H1 (cell line): Measurements from ENCODE around the gene LDLRAD4. TPM values are rescaled to one million over a fixed set of nuclear protein-coding genes. Genes with fewer than 3 reads are reported as not detected.

Experiments
- CHD7 ChIP-seq: fragments of 300-600 bp; sonication (generic); IDR thresholded peaks from 2 replicates; pipeline ENCODE4 v1.7.1; 2012; ENCODE audit warnings: low read length, moderate library complexity, mild to moderate bottlenecking, inconsistent platforms; ENCODE audit not compliant: insufficient replicate concordance
- GABPA ChIP-seq: IDR thresholded peaks from 2 replicates; pipeline ENCODE4 v1.6.1; 2011; ENCODE audit warnings: mild to moderate bottlenecking, low read length, moderate library complexity, borderline replicate concordance; ENCODE audit not compliant: insufficient read depth
- KDM5A ChIP-seq: fragments of 200-600 bp; IDR thresholded peaks from 2 replicates; pipeline ENCODE4 v1.7.1; 2012; ENCODE audit warnings: mild to moderate bottlenecking, low read length, inconsistent platforms, mixed read lengths
- RAD21 ChIP-seq, 2 experiments: IDR thresholded peaks in 1 of 2; conservative IDR thresholded peaks in 1 of 2; 2 replicates each; pipeline ENCODE4 v1.6.1; 2011; ENCODE audit warnings: low read depth in 2 of 2, low read length in 2 of 2, improper control_type of control experiment in 1 of 2, inconsistent platforms in 1 of 2, mild to moderate bottlenecking in 1 of 2, moderate library complexity in 1 of 2
- RNF2 ChIP-seq: fragments of 200-900, 300-1000 bp; sonication (generic); IDR thresholded peaks from 2 replicates; pipeline ENCODE4 v1.7.1; 2016; ENCODE audit warnings: borderline replicate concordance, low read depth, mild to moderate bottlenecking, antibody characterized with exemption, low read length; ENCODE audit not compliant: poor library complexity, severe bottlenecking; ENCODE audit errors: missing control alignments
- polyA plus RNA-seq, 7 experiments: library from polyadenylated mRNA; depleted of rRNA in 3 of 7; stranded (reverse) in 5 of 7; unstranded in 2 of 7; fragments of >200 nt in 5 of 7; fragments of 200-250 nt in 2 of 7; gene quantifications; 1 replicate in 5 of 7; 2 replicates in 1 of 7; 4 replicates in 1 of 7; pipeline versions ENCODE4 v1.2.1 to v1.2.3, GENCODE V29; 2011 to 2013; ENCODE audit warnings: missing spikeins in 2 of 7, mixed read lengths in 2 of 7
- total RNA-seq: library from RNA; stranded (reverse); fragmentation: NEBNext Ultra II Directional; extraction: Animal tissue kit (Norgen Biotek cat#: 25700); gene quantifications from 2 replicates; pipeline ENCODE4 v1.2.1, GENCODE V29; 2021

The LDLRAD4 gene
- total and polyA plus RNA-seq, 2 of the 8 experiments (the other 6 are each of a cell fraction or from before 2014, with no cell fraction given), result 0.77 to 1.4 TPM

GRCh38 chr18:13681701-13682100 lies 463.1 kb downstream of the LDLRAD4 start (continued):
- TF ChIP-seq RNF2 (no peak), RAD21 (IDR thresholded peaks at IDR 0.05 in 1 of 2, conservative IDR thresholded peaks at IDR 0.05 in 1 of 2; ENCODE audit: low read depth in 2 of 2, low read length in 2 of 2) (no peak), GABPA (no peak), CHD7 (no peak), KDM5A (no peak)
